Measurements from ENCODE around the gene PHACTR3. TPM values are rescaled to one million over a fixed set of nuclear protein-coding genes. Genes with fewer than 3 reads are reported as not detected.

Gene PHACTR3
- total RNA-seq, 1 experiment from 2014 or later: not detected

- peaks cover 0 to 20% (median 2%) of the 10 kb centered on the region in 3 experiments; a peak in 3 of 7 replicates for H3K36me3 Mint-ChIP-seq (ENCODE audit: insufficient read depth in 1 of 3, low read depth in 3 of 3)
- Histone ChIP-seq H4K8ac (replicated peaks; ENCODE audit: insufficient read length, low read depth, low read length) (no peak overlapping the region), H2BK12ac (ENCODE audit: insufficient read length, low read depth, low read length) (no peak overlapping the region), H3K4me2 (ENCODE audit: insufficient read depth, insufficient read length, low read length) (no peak overlapping the region), H2AK5ac (ENCODE audit: insufficient read length, low read length) (no peak overlapping the region), H2BK5ac (ENCODE audit: insufficient read length, low read length) (no peak overlapping the region), H3K9ac (ENCODE audit: extremely low read depth, insufficient read length, low read length) (no peak overlapping the region), H3K27ac (ENCODE audit: insufficient read length, low read depth, low read length) (no peak overlapping the region), H3K18ac (ENCODE audit: insufficient read length, low read depth, low read length) (no peak overlapping the region), H3K9me3 (ENCODE audit: control insufficient read depth, low read depth, low read length) (no peaks in the 10 kb centered on the region), H2AFZ (ENCODE audit: low read length) (no peak overlapping the region), H3K14ac (ENCODE audit: insufficient read depth, low read length) (no peak overlapping the region), H4K91ac (ENCODE audit: insufficient read length, low read depth, low read length) (no peak overlapping the region), H4K5ac (ENCODE audit: insufficient read length, low read depth, low read length) (no peak overlapping the region), H2BK20ac (ENCODE audit: low read depth, low read length, poor library complexity, severe bottlenecking) (no peak overlapping the region), H4K20me1 (ENCODE audit: control insufficient read depth, insufficient read depth, insufficient read length) (no peaks in the 10 kb centered on the region), H3K79me2 (ENCODE audit: insufficient read depth, low read length) (no peaks in the 10 kb centered on the region), H3T11ph (ENCODE audit: low read length) (no peak overlapping the region), H2BK120ac (ENCODE audit: low read depth, low read length, poor library complexity, severe bottlenecking) (no peak overlapping the region), H3K27me3 (ENCODE audit: insufficient read depth, low read length) (no peaks in the 10 kb centered on the region; the same call in 1 of the 2 replicates), H3K4ac (ENCODE audit: low read depth, low read length) (no peak overlapping the region), H3K56ac (ENCODE audit: insufficient read length, low read depth, low read length) (no peak overlapping the region), H2BK15ac (ENCODE audit: low read depth, low read length) (no peak overlapping the region; the same call in 1 of the 2 replicates), H3K23ac (ENCODE audit: insufficient read length, low read depth, low read length) (no peak overlapping the region), H3K79me1 (ENCODE audit: insufficient read depth, low read depth, low read length, poor library complexity, severe bottlenecking) (no peaks in the 10 kb centered on the region), H3K23me2 (ENCODE audit: insufficient read length, low read depth, low read length, poor library complexity, severe bottlenecking) (no peaks in the 10 kb centered on the region), H3K4me1 (ENCODE audit: insufficient read depth, low read length) (no peaks in the 10 kb centered on the region)
- H3K27ac Mint-ChIP-seq: no peak overlapping the region
- TF ChIP-seq CTCF (conservative IDR thresholded peaks at IDR 0.05): no peak
- peaks cover 59% of the 10 kb centered on the region for H3K27me3 Mint-ChIP-seq (ENCODE audit: low read depth)
- H3K9me3 Mint-ChIP-seq: peaks cover 0 to 96% of the 10 kb centered on the region in 2 experiments; a peak in 2 of 5 replicates
- no peaks in the 10 kb centered on the region for H3K4me1 Mint-ChIP-seq
- WGBS (ENCODE audit: extremely low coverage, insufficient read length, low lambda C conversion rate): no CpG with 5 or more reads among the region's 11 CpGs
- no peak overlapping the region for H3K4me3 Mint-ChIP-seq
- no peak for DNase-seq
Measured at GRCh38 chr20:59620860-59621505, 16.6 kb downstream of the PHACTR3 start.

All from H9 (cell line).